Measurements from ENCODE around the gene WDR83. TPM values are rescaled to one million over a fixed set of nuclear protein-coding genes. Genes with fewer than 3 reads are reported as not detected.
"Not testable (repeated sequence)": the region's sequence is repeated elsewhere in the genome, so short reads cannot be mapped to it uniquely, and the experiment has no call there.

WDR83 gene
- total and polyA plus RNA-seq, 8 donors, result 1.4 to 33.4 (median 11.4) TPM

DNA sequence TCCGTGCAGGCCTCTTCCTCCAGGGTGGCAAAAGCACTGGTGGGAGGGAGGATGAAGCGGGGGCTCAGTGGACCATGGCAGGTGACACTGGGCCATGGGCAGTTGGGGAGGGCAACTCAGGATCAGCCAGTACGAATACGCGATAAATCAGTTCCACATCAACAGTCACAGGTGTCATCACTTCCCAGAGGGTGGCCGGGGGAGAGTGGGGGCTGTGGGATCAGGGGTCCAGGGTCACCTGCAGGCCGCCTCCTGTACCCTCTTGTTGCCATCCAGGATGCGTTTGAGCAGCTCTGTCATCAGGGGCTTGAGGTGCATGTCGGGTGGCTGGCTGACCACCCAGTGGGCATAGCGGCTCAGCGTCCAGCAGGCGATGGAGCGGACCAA, 39.7 kb downstream of the WDR83 start:
- intact Hi-C loops (cut with DNase I; ENCODE audit: low total_unique reads), result no loop called here
- H3K27me3 ChIP-seq, result no peaks in the 10 kb centered on the region
- no peaks in the 10 kb centered on the region for H3K4me1 ChIP-seq
- H3K27ac ChIP-seq, result no peak overlapping the region
- no peak for DNase-seq
- TF ChIP-seq POLR2A (IDR thresholded peaks at IDR 0.05) (no peak), POLR2AphosphoS5 (IDR thresholded peaks at IDR 0.05) (no peak), EP300 (IDR thresholded peaks at IDR 0.05) (no peak)
- TF ChIP-seq, protein P1, sequence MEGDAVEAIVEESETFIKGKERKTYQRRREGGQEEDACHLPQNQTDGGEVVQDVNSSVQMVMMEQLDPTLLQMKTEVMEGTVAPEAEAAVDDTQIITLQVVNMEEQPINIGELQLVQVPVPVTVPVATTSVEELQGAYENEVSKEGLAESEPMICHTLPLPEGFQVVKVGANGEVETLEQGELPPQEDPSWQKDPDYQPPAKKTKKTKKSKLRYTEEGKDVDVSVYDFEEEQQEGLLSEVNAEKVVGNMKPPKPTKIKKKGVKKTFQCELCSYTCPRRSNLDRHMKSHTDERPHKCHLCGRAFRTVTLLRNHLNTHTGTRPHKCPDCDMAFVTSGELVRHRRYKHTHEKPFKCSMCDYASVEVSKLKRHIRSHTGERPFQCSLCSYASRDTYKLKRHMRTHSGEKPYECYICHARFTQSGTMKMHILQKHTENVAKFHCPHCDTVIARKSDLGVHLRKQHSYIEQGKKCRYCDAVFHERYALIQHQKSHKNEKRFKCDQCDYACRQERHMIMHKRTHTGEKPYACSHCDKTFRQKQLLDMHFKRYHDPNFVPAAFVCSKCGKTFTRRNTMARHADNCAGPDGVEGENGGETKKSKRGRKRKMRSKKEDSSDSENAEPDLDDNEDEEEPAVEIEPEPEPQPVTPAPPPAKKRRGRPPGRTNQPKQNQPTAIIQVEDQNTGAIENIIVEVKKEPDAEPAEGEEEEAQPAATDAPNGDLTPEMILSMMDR (IDR thresholded peaks at IDR 0.05), result no peak
- H3K36me3 ChIP-seq, result peaks cover 89 to 100% (median 100%) of the 10 kb centered on the region in 4 donors
- H3K9me3 ChIP-seq, result no peaks in the 10 kb centered on the region
- no peak overlapping the region for H3K4me3 ChIP-seq
- WGBS, 5 donors, result 92 to 96% (median 93%) methylated on average over 10 to 13 of the region's 13 CpGs

DNA sequence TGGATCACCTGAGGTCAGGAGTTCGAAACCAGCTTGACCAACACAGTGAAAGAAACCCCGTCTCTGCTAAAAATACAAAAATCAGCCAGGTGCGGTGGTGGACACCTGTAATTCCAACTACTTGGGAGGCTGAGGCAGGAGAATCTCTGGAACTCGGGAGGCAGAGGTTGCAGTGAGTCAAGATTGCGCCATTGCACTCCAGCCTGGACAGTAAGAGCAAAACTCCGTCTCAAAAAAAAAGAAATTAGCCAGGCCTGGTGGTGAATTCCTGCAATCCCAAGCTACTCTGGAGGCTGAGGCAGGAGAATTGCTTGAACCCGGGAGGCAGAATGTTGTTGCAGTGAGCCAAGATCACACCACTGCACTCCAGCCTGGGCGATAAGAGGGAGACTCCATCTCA, 42.0 kb downstream of the WDR83 start:
- intact Hi-C loops (cut with DNase I; ENCODE audit: low total_unique reads), result no loop called here
- Histone ChIP-seq H3K27ac (no peak overlapping the region), H3K36me3 (peaks cover 79 to 97% (median 97%) of the 10 kb centered on the region in 4 donors)

DNA sequence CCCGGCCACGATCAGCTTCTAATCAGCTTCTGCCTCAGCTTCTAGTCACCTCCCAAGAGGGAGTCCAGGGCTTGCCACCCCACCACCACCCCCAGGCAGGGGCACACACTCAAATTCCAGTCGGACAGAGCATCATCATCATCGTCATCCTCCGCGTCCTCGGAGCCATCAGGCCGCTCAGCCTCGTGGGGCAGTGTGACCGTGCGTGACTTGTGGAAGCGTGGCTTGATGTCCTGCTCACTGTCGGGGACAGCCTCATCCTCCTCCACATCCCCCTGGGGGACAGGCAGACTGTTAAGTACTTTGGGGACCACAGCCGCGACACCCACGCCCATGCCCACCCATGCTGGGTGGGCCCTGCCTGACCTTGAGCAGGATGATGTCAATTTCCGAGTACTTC, 44.6 kb downstream of the WDR83 start:
- no peak overlapping the region for H3K4me3 ChIP-seq
- intact Hi-C loops (cut with DNase I; ENCODE audit: low total_unique reads), result no loop called here
- TF ChIP-seq, protein P1 (IDR thresholded peaks at IDR 0.05), result no peak
- TF ChIP-seq POLR2A (IDR thresholded peaks at IDR 0.05) (no peak), EP300 (IDR thresholded peaks at IDR 0.05) (no peak), POLR2AphosphoS5 (IDR thresholded peaks at IDR 0.05) (no peak)
- peak in 1 of 2 donors; percentile 3 for DNase-seq
- no peaks in the 10 kb centered on the region for H3K4me1 ChIP-seq
- H3K36me3 ChIP-seq, result peaks cover 83 to 97% (median 97%) of the 10 kb centered on the region in 4 donors
- 94 to 96% (median 95%) methylated on average over 10 to 17 of the region's 17 CpGs for WGBS, 5 donors
- H3K9me3 ChIP-seq, result no peaks in the 10 kb centered on the region
- no peaks in the 10 kb centered on the region for H3K27me3 ChIP-seq
- H3K27ac ChIP-seq, result no peak overlapping the region

More for the DNA sequence above, 42.0 kb downstream of the WDR83 start:
- no peaks in the 10 kb centered on the region for H3K9me3 ChIP-seq
- no peaks in the 10 kb centered on the region for H3K27me3 ChIP-seq
- H3K4me1 ChIP-seq, result no peaks in the 10 kb centered on the region
- no peak for TF ChIP-seq POLR2AphosphoS5 (IDR thresholded peaks at IDR 0.05)
- no peak for TF ChIP-seq EP300 (IDR thresholded peaks at IDR 0.05)
- TF ChIP-seq POLR2A (IDR thresholded peaks at IDR 0.05), result no peak
- TF ChIP-seq, protein P1 (IDR thresholded peaks at IDR 0.05), result no peak
- no peak overlapping the region for H3K4me3 ChIP-seq
- WGBS, 5 donors, result 87 to 97% (median 96%) methylated on average over 8 of the region's 8 CpGs
- DNase-seq, result no peak

DNA sequence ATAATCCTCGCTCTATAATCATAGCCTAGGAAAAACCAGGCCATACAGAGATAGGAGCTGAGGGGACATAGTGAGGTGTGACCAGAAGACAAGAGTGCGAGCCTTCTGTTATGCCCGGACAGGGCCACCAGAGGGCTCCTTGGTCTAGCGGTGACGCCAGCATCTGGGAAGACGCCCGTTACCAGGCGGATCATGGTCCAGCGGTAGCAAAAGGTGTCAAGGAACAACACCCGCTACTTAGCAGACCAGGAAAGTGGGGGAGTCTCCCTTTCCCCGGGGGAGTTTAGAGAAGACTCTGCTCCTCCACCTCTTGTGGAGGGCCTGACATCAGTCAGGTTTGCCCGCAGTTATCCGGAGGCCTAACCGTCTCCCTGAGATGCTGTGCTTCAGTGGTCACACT, 45.5 kb downstream of the WDR83 start:
- H3K9me3 ChIP-seq; H3K27me3 ChIP-seq; intact Hi-C loops (cut with DNase I; ENCODE audit: low total_unique reads); H3K27ac ChIP-seq; H3K4me3 ChIP-seq; H3K4me1 ChIP-seq: not testable (repeated sequence)
- WGBS, 5 donors, result 41 to 82% (median 44%) methylated on average over 5 to 12 of the region's 14 CpGs
- H3K36me3 ChIP-seq, result peaks cover 79 to 97% (median 97%) of the 10 kb centered on the region in 4 donors
- DNase-seq, result peak in 1 of 2 donors; percentile 42
- TF ChIP-seq, protein P1 (IDR thresholded peaks at IDR 0.05), result peak in 3 of 7 experiments; percentile 23 to 38 (median 29)

DNA sequence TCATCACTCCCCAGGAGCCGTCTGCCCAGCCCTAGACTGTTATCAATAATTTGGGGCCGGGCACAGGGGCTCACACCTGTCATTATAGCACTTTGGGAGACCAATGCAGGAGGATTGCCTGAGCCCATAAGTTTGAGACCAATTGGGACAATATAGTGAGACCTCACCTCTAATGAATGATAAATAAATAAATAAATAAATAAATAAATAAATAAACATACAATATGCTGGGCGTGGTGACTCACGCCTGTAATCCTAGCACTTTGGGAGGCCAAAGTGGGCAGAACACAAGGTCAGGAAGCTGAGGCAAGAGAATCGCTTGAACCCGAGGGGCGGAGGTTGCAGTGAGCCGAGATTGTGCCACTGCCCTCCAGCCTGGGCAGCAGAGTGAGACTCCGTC, 46.7 kb downstream of the WDR83 start:
- intact Hi-C loops (cut with DNase I; ENCODE audit: low total_unique reads), result not testable (repeated sequence)
- peaks cover 74 to 97% (median 96%) of the 10 kb centered on the region in 4 donors for H3K36me3 ChIP-seq
- 89 to 99% (median 94%) methylated on average over 9 of the region's 9 CpGs for WGBS, 5 donors

More for the DNA sequence above, 46.7 kb downstream of the WDR83 start:
- H3K4me1 ChIP-seq, result peaks cover 0 to 18% (median 7%) of the 10 kb centered on the region in 4 donors
- H3K9me3 ChIP-seq, H3K27ac ChIP-seq, H3K4me3 ChIP-seq, DNase-seq, H3K27me3 ChIP-seq: not testable (repeated sequence)
